Stomach smooth muscle (tissue), 2 donors: ENCODE measurements around the gene REC8.
A peak's percentile ranks its signal among the peaks of the same experiment; 100 is the strongest.

Experiments used
- H3K27ac ChIP-seq: one replicate; pipeline ENCODE4 v1.7.0; 2013; ENCODE audit warnings: mild to moderate bottlenecking, low read length, inconsistent platforms
- H3K27me3 ChIP-seq, 2 donors: one replicate each; pipeline ENCODE4 v1.7.0; 2013; ENCODE audit warnings: low read length in 2 of 2; ENCODE audit not compliant: insufficient read depth in 2 of 2, control insufficient read depth in 1 of 2
- H3K36me3 ChIP-seq, 2 donors: one replicate each; pipeline ENCODE4 v1.7.0; 2013; ENCODE audit warnings: low read length in 2 of 2; ENCODE audit not compliant: control insufficient read depth in 2 of 2, insufficient read depth in 2 of 2
- H3K4me1 ChIP-seq: one replicate; pipeline ENCODE4 v1.7.0; 2013; ENCODE audit warnings: low read length; ENCODE audit not compliant: control insufficient read depth, insufficient read depth
- H3K4me3 ChIP-seq, 2 donors: one replicate each; pipeline ENCODE4 v1.7.0; 2013; ENCODE audit warnings: low read length in 2 of 2
- H3K9ac ChIP-seq, 2 donors: one replicate each; pipeline ENCODE4 v1.7.0; 2013; ENCODE audit warnings: low read length in 2 of 2, mild to moderate bottlenecking in 1 of 2
- H3K9me3 ChIP-seq, 2 donors: one replicate each; pipeline ENCODE4 v1.7.0; 2013; ENCODE audit warnings: low read length in 2 of 2; ENCODE audit not compliant: control insufficient read depth in 2 of 2
- donor health status: healthy.
- donor health status: Pancreatic carcinoma.

The REC8 gene

GRCh38 chr14:24139272-24139934 lies 32.5 kb upstream of the REC8 start:
- H3K36me3 ChIP-seq: peaks cover 21 to 30% of the 10 kb centered on the region in 2 donors
- H3K4me1 ChIP-seq: peaks cover 47% of the 10 kb centered on the region
- no peaks in the 10 kb centered on the region for H3K27me3 ChIP-seq
- H3K9me3 ChIP-seq: no peaks in the 10 kb centered on the region
- H3K27ac ChIP-seq: no peak overlapping the region
- no peak overlapping the region for H3K4me3 ChIP-seq
- H3K9ac ChIP-seq: no peak overlapping the region

GRCh38 chr14:24141097-24141880 lies 30.6 kb upstream of the REC8 start, which contains the start of gene EMC9:
Gene EMC9, minus strand, starts transcription at chr14:24141591. Its CDS starts 287 bp downstream, at chr14:24141304.
- Histone ChIP-seq H3K36me3 (peaks cover 21 to 30% of the 10 kb centered on the region in 2 donors), H3K27me3 (no peaks in the 10 kb centered on the region), H3K27ac (peak within 1 kb of the TSS; percentile 84), H3K4me1 (peaks cover 57% of the 10 kb centered on the region), H3K9me3 (no peaks in the 10 kb centered on the region), H3K4me3 (peak within 1 kb of the TSS; percentile 87 to 96), H3K9ac (peak within 1 kb of the TSS; percentile 84 to 89)

GRCh38 chr14:24143511-24143910 lies 28.4 kb upstream of the REC8 start:
- H3K9me3 ChIP-seq: no peaks in the 10 kb centered on the region
- H3K4me3 ChIP-seq: no peak overlapping the region
- no peaks in the 10 kb centered on the region for H3K27me3 ChIP-seq
- H3K27ac ChIP-seq: no peak overlapping the region
- no peak overlapping the region for H3K9ac ChIP-seq
- H3K4me1 ChIP-seq: peaks cover 46% of the 10 kb centered on the region
- peaks cover 8 to 17% of the 10 kb centered on the region in 2 donors for H3K36me3 ChIP-seq

GRCh38 chr14:24144451-24144850 lies 27.4 kb upstream of the REC8 start:
- Histone ChIP-seq H3K4me3 (no peak overlapping the region), H3K9me3 (no peaks in the 10 kb centered on the region), H3K9ac (no peak overlapping the region), H3K4me1 (peaks cover 43% of the 10 kb centered on the region), H3K27ac (peak overlapping the region; percentile 88), H3K27me3 (no peaks in the 10 kb centered on the region), H3K36me3 (peaks cover 3 to 10% of the 10 kb centered on the region in 2 donors)

- Histone ChIP-seq H3K9ac (peak overlapping the region; percentile 29 to 93), H3K27me3 (no peaks in the 10 kb centered on the region), H3K36me3 (peaks cover 11 to 17% of the 10 kb centered on the region in 2 donors), H3K9me3 (no peaks in the 10 kb centered on the region), H3K27ac (peak overlapping the region; percentile 88), H3K4me1 (peaks cover 43% of the 10 kb centered on the region), H3K4me3 (no peak overlapping the region)
Observed at GRCh38 chr14:24145219-24145618, 26.7 kb upstream of the REC8 start.

GRCh38 chr14:24145690-24146452 lies 26.0 kb upstream of the REC8 start:
- peaks cover 17 to 23% of the 10 kb centered on the region in 2 donors for H3K36me3 ChIP-seq
- peak overlapping the region; percentile 95 to 100 for H3K4me3 ChIP-seq
- H3K4me1 ChIP-seq: peaks cover 42% of the 10 kb centered on the region
- peak overlapping the region; percentile 88 for H3K27ac ChIP-seq
- H3K9ac ChIP-seq: peak overlapping the region; percentile 89 to 93
- H3K27me3 ChIP-seq: no peaks in the 10 kb centered on the region
- H3K9me3 ChIP-seq: no peaks in the 10 kb centered on the region

GRCh38 chr14:24146453-24146977 lies 25.4 kb upstream of the REC8 start, which contains the start of gene PSME2:
Gene PSME2, minus strand, starts transcription at chr14:24146610. Its CDS starts 29 bp downstream, at chr14:24146581.
- Histone ChIP-seq H3K27me3 (no peaks in the 10 kb centered on the region), H3K4me1 (peaks cover 39% of the 10 kb centered on the region), H3K27ac (peak within 1 kb of the TSS; percentile 88), H3K36me3 (peaks cover 22 to 29% of the 10 kb centered on the region in 2 donors), H3K9ac (peak within 1 kb of the TSS; percentile 89 to 93), H3K9me3 (no peaks in the 10 kb centered on the region), H3K4me3 (peak within 1 kb of the TSS; percentile 95 to 100)

GRCh38 chr14:24146978-24147760 lies 24.7 kb upstream of the REC8 start, which contains the start of gene RNF31:
Gene RNF31, plus strand, starts transcription at chr14:24147498. Its CDS starts 201 bp downstream, at chr14:24147699.
- peak within 1 kb of the TSS; percentile 88 for H3K27ac ChIP-seq
- H3K9me3 ChIP-seq: no peaks in the 10 kb centered on the region
- H3K4me3 ChIP-seq: peak within 1 kb of the TSS; percentile 95 to 100
- H3K9ac ChIP-seq: peak within 1 kb of the TSS; percentile 89 to 93
- peaks cover 27 to 35% of the 10 kb centered on the region in 2 donors for H3K36me3 ChIP-seq
- H3K27me3 ChIP-seq: no peaks in the 10 kb centered on the region
- H3K4me1 ChIP-seq: peaks cover 34% of the 10 kb centered on the region

- H3K4me1 ChIP-seq: peaks cover 33% of the 10 kb centered on the region
- peaks cover 27 to 35% of the 10 kb centered on the region in 2 donors for H3K36me3 ChIP-seq
- peak overlapping the region; percentile 79 to 93 for H3K9ac ChIP-seq
- peak overlapping the region; percentile 95 to 100 for H3K4me3 ChIP-seq
- peak overlapping the region; percentile 88 for H3K27ac ChIP-seq
- no peaks in the 10 kb centered on the region for H3K27me3 ChIP-seq
- no peaks in the 10 kb centered on the region for H3K9me3 ChIP-seq
Observed at GRCh38 chr14:24147761-24148428, 24.0 kb upstream of the REC8 start.
